ENCODE data around the gene RAB14. TPM values are rescaled to one million over a fixed set of nuclear protein-coding genes. Genes with fewer than 3 reads are reported as not detected.

Gene RAB14
- total RNA-seq, 2 experiments from 2014 or later = 58.2 to 58.5 TPM

DNA sequence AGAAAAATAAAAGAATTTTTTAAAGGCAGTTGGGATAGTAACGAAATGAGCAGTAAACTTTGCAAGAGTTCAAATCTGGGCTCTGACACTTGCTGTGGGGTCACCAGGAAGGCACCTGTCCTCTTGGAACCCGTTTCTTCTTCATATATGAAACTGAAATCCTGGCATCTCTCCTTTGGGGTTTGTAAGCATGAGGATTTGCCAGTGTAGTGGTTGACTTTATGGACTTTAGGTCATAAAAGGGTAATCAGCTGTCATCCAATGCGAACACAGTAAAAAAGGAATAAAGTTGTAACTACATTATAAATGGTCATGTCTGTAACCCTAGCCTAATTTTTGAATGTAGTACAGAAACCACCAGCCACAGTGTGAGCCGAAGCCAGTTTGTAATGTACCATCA lies 1.3 kb downstream of the RAB14 start:
- intact Hi-C loops (cut with micrococcal nuclease) = loop anchor here (1.0 to 5.0 kb wide), 7 partner anchors 11 to 408 kb away; partner anchors contain the start of genes CNTRL, FBXW2, PSMD5 and STOM

DNA sequence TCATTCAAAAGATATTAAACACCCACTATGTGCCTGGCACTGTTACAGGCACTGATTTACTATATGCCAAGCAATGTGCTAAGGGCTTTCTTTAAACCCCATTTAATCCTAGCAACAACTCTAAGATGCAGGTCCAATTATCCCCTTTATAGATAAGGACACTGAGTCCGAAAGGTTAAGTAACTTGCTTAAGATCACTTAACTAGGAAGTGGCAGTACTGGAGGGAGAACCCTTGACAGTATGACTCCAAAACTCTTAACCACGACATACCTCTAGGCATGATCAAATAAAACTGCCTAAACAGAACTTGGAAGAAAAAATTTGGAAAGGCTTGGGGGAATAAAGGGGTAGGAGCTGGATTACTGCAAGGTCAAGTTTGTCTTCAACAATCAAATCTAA lies 1.7 kb downstream of the RAB14 start:
- Mint-ChIP-seq H3K27ac (peak overlapping the region; percentile 81), H3K4me1 (ENCODE audit: low read depth) (peaks cover 57% of the 10 kb centered on the region), H3K9me3 (no peaks in the 10 kb centered on the region)

More for the DNA sequence above, 1.3 kb downstream of the RAB14 start:
- H3K27ac Mint-ChIP-seq = peak overlapping the region; percentile 81
- peaks cover 3% of the 10 kb centered on the region for H3K36me3 Mint-ChIP-seq
- peaks cover 53% of the 10 kb centered on the region for H3K4me1 Mint-ChIP-seq (ENCODE audit: low read depth)
- no peaks in the 10 kb centered on the region for H3K27me3 Mint-ChIP-seq
- CTCF ChIA-PET = interaction anchor here (0.7 to 3.4 kb wide), 4 partner anchors 13 to 141 kb away, joined by 3 to 29 read pairs (median 4); no protein-coding TSS in a partner anchor
- DNase-seq = no peak
- H3K4me3 Mint-ChIP-seq = peak overlapping the region; percentile 89
- POLR2A ChIA-PET = interaction anchor here (0.7 to 0.8 kb wide), 2 partner anchors 46 to 79 kb away, joined by 3 to 5 read pairs; no protein-coding TSS in a partner anchor
- no peaks in the 10 kb centered on the region for H3K9me3 Mint-ChIP-seq

GRCh38 chr9:121198512-121199042 lies 3.1 kb downstream of the RAB14 start:
- Mint-ChIP-seq H3K4me1 (ENCODE audit: low read depth) (peaks cover 67% of the 10 kb centered on the region), H3K36me3 (peaks cover 3% of the 10 kb centered on the region), H3K9me3 (no peaks in the 10 kb centered on the region), H3K27me3 (no peaks in the 10 kb centered on the region), H3K4me3 (no peak overlapping the region), H3K27ac (no peak overlapping the region)
- ChIA-PET CTCF (interaction anchor here (0.6 to 1.4 kb wide), 3 partner anchors 12 to 80 kb away, joined by 3 to 5 read pairs (median 4); no protein-coding TSS in a partner anchor), POLR2A (interaction anchor here (0.6 to 2.2 kb wide), 3 partner anchors 12 to 274 kb away, joined by 3 to 10 read pairs (median 5); no protein-coding TSS in a partner anchor)
- intact Hi-C loops (cut with micrococcal nuclease) = loop anchor here (2.0 kb wide), 1 partner anchor 306 kb away; no protein-coding TSS in a partner anchor
- no peak for DNase-seq

More for the DNA sequence above, 1.7 kb downstream of the RAB14 start:
- no peaks in the 10 kb centered on the region for H3K27me3 Mint-ChIP-seq
- H3K36me3 Mint-ChIP-seq = peaks cover 3% of the 10 kb centered on the region
- ChIA-PET CTCF (interaction anchor here (0.7 to 3.4 kb wide), 4 partner anchors 14 to 140 kb away, joined by 3 to 29 read pairs (median 4); no protein-coding TSS in a partner anchor), POLR2A (interaction anchor here (0.7 to 2.2 kb wide), 3 partner anchors 14 to 275 kb away, joined by 3 to 10 read pairs (median 3); no protein-coding TSS in a partner anchor)
- intact Hi-C loops (cut with micrococcal nuclease) = loop anchor here (1.0 to 5.0 kb wide), 8 partner anchors 11 to 408 kb away; partner anchors contain the start of genes CNTRL, FBXW2, PSMD5 and STOM
- H3K4me3 Mint-ChIP-seq = peak overlapping the region; percentile 89
- no peak for DNase-seq

DNA sequence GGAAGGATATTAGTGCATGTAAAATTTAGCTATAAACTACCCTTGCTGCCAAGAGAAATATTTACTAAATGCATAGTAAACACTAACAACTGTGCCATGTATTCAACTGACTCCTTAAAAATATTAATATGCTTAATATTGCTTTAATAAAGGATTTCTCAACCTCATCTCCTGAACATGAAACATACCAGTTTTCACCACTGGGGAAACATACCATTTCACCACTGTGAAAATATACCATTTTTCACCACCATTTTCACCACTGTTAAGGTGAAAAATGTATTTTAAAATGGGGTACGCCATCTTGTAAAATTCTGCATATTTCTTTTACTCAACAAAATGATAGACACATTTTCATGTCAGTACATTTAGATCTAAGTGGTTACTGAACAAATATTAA lies 4.5 kb downstream of the RAB14 start:
- intact Hi-C loops (cut with micrococcal nuclease) = no loop called here
- DNase-seq = no peak
- H3K27me3 Mint-ChIP-seq = no peaks in the 10 kb centered on the region
- ChIA-PET CTCF (interaction anchor here (1.0 kb wide), 1 partner anchor 17 kb away, joined by 3 read pairs; no protein-coding TSS in a partner anchor), POLR2A (no interaction called here)
- H3K4me3 Mint-ChIP-seq = no peak overlapping the region
- H3K27ac Mint-ChIP-seq = no peak overlapping the region
- H3K36me3 Mint-ChIP-seq = peaks cover 3% of the 10 kb centered on the region
- no peaks in the 10 kb centered on the region for H3K9me3 Mint-ChIP-seq
- peaks cover 71% of the 10 kb centered on the region for H3K4me1 Mint-ChIP-seq (ENCODE audit: low read depth)

GRCh38 chr9:121196389-121196788 lies 5.3 kb downstream of the RAB14 start:
- H3K4me1 Mint-ChIP-seq (ENCODE audit: low read depth) = peaks cover 74% of the 10 kb centered on the region
- no peaks in the 10 kb centered on the region for H3K27me3 Mint-ChIP-seq
- H3K9me3 Mint-ChIP-seq = no peaks in the 10 kb centered on the region
- peaks cover 2% of the 10 kb centered on the region for H3K36me3 Mint-ChIP-seq
- ChIA-PET POLR2A (no interaction called here), CTCF (no interaction called here)
- no peak overlapping the region for H3K4me3 Mint-ChIP-seq
- peak overlapping the region; percentile 58 for H3K27ac Mint-ChIP-seq
- no peak for DNase-seq
- intact Hi-C loops (cut with micrococcal nuclease) = no loop called here

DNA sequence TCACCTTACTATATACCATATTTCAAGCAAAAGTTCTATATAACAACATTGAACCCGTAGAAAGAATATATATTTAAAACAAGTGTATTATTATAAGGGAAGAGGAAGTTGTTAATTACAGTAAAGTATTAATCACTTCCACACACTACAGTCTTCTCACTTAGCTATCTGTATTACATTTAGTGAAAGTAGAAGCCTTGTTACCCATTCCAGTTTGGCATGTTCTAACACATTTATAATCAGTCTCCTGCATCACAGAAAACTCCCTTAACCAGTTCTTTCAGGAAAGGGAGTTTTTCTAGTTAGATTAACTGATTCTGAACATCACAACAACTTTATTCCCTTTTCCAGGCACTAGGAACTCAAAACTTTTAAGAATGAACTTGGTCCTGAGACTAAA lies 6.9 kb downstream of the RAB14 start:
- intact Hi-C loops (cut with micrococcal nuclease) = no loop called here

GRCh38 chr9:121192959-121193640 lies 8.6 kb downstream of the RAB14 start:
- Mint-ChIP-seq H3K36me3 (peaks cover 2% of the 10 kb centered on the region), H3K4me3 (no peak overlapping the region), H3K27me3 (no peaks in the 10 kb centered on the region), H3K4me1 (ENCODE audit: low read depth) (peaks cover 80% of the 10 kb centered on the region), H3K9me3 (no peaks in the 10 kb centered on the region), H3K27ac (no peak overlapping the region)
- DNase-seq = no peak
- ChIA-PET CTCF (interaction anchor here (0.5 to 1.6 kb wide), 2 partner anchors 9 to 30 kb away, joined by 3 to 8 read pairs; partner anchors contain the start of gene RAB14), POLR2A (interaction anchor here (1.2 to 1.7 kb wide), 2 partner anchors 8 to 12 kb away, joined by 3 to 4 read pairs; partner anchors contain the start of gene RAB14)
- intact Hi-C loops (cut with micrococcal nuclease) = no loop called here

More for the DNA sequence above, 6.9 kb downstream of the RAB14 start:
- Mint-ChIP-seq H3K4me3 (no peak overlapping the region), H3K9me3 (no peaks in the 10 kb centered on the region), H3K27ac (peak overlapping the region; percentile 30), H3K4me1 (ENCODE audit: low read depth) (peaks cover 83% of the 10 kb centered on the region), H3K36me3 (peaks cover 2% of the 10 kb centered on the region), H3K27me3 (no peaks in the 10 kb centered on the region)
- CTCF ChIA-PET = interaction anchor here (1.3 to 1.4 kb wide), 2 partner anchors 9 to 18 kb away, joined by 4 to 5 read pairs; no protein-coding TSS in a partner anchor
- POLR2A ChIA-PET = no interaction called here
- DNase-seq = no peak

- H3K27ac Mint-ChIP-seq = no peak overlapping the region
- ChIA-PET CTCF (interaction anchor here (1.6 kb wide), 1 partner anchor 9 kb away, joined by 8 read pairs; the partner anchor contains the start of gene RAB14), POLR2A (interaction anchor here (1.2 to 1.7 kb wide), 2 partner anchors 9 to 11 kb away, joined by 3 to 4 read pairs; partner anchors contain the start of gene RAB14)
- H3K4me1 Mint-ChIP-seq (ENCODE audit: low read depth) = peaks cover 80% of the 10 kb centered on the region
- no peaks in the 10 kb centered on the region for H3K9me3 Mint-ChIP-seq
- peaks cover 2% of the 10 kb centered on the region for H3K36me3 Mint-ChIP-seq
- intact Hi-C loops (cut with micrococcal nuclease) = no loop called here
- no peak for DNase-seq
- no peak overlapping the region for H3K4me3 Mint-ChIP-seq
- H3K27me3 Mint-ChIP-seq = no peaks in the 10 kb centered on the region
These were observed 9.2 kb downstream of the RAB14 start for GRCh38 chr9:121192518-121192917.

GRCh38 chr9:121191235-121191634 lies 10.4 kb downstream of the RAB14 start:
- peaks cover 78% of the 10 kb centered on the region for H3K4me1 Mint-ChIP-seq (ENCODE audit: low read depth)
- DNase-seq = no peak
- peak overlapping the region; percentile 9 for H3K27ac Mint-ChIP-seq
- no peaks in the 10 kb centered on the region for H3K27me3 Mint-ChIP-seq
- ChIA-PET CTCF (no interaction called here), POLR2A (no interaction called here)
- H3K9me3 Mint-ChIP-seq = no peaks in the 10 kb centered on the region
- peaks cover 5% of the 10 kb centered on the region for H3K36me3 Mint-ChIP-seq
- intact Hi-C loops (cut with micrococcal nuclease) = no loop called here
- H3K4me3 Mint-ChIP-seq = no peak overlapping the region

GRCh38 chr9:121189660-121190059 lies 12.0 kb downstream of the RAB14 start:
- no peak overlapping the region for H3K27ac Mint-ChIP-seq
- H3K4me3 Mint-ChIP-seq = no peak overlapping the region
- peaks cover 13% of the 10 kb centered on the region for H3K36me3 Mint-ChIP-seq
- no peaks in the 10 kb centered on the region for H3K9me3 Mint-ChIP-seq
- no peak for DNase-seq
- intact Hi-C loops (cut with micrococcal nuclease) = loop anchor here (1.0 to 5.0 kb wide), 2 partner anchors 11 to 112 kb away; no protein-coding TSS in a partner anchor
- POLR2A ChIA-PET = no interaction called here
- H3K27me3 Mint-ChIP-seq = no peaks in the 10 kb centered on the region
- H3K4me1 Mint-ChIP-seq (ENCODE audit: low read depth) = peaks cover 78% of the 10 kb centered on the region
- CTCF ChIA-PET = interaction anchor here (1.4 kb wide), 1 partner anchor 89 kb away, joined by 4 read pairs; no protein-coding TSS in a partner anchor

DNA sequence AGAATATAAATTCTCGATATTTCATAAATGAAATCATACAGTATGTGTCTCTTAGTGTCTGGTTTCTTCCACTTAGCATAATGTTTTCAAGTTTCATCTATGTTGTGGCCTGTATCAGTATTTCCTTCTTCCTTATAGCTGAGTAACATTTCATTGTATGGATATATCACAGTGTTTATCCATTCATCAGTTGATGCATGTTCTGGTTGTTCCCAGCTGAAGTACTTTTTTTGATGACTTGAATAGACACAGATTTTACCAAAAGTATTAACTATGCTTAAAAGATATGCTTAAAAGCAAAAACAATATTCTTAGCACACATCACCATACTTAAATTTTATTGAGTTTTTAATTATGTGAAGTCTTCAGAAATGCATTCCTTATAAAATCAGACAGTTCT lies 12.7 kb downstream of the RAB14 start:
- H3K4me3 Mint-ChIP-seq = no peak overlapping the region
- DNase-seq = no peak
- no peaks in the 10 kb centered on the region for H3K9me3 Mint-ChIP-seq
- ChIA-PET CTCF (interaction anchor here (1.4 kb wide), 1 partner anchor 90 kb away, joined by 4 read pairs; no protein-coding TSS in a partner anchor), POLR2A (no interaction called here)
- peaks cover 17% of the 10 kb centered on the region for H3K36me3 Mint-ChIP-seq
- peaks cover 80% of the 10 kb centered on the region for H3K4me1 Mint-ChIP-seq (ENCODE audit: low read depth)
- no peaks in the 10 kb centered on the region for H3K27me3 Mint-ChIP-seq
- intact Hi-C loops (cut with micrococcal nuclease) = loop anchor here (1.0 to 5.0 kb wide), 2 partner anchors 11 to 112 kb away; no protein-coding TSS in a partner anchor
- H3K27ac Mint-ChIP-seq = peak overlapping the region; percentile 38
